NB4 (cell line): ENCODE results near the gene FHIT.

Experiments used
- MYC ChIP-seq: IDR thresholded peaks from 2 replicates; pipeline ENCODE4 v1.6.1; 2011; ENCODE audit warnings: low read depth, low read length
- POLR2A ChIP-seq: IDR thresholded peaks from 2 replicates; pipeline ENCODE4 v1.6.1; 2011; ENCODE audit warnings: mild to moderate bottlenecking; ENCODE audit not compliant: insufficient read length; ENCODE audit errors: extremely low read depth
- TF ChIP-seq, protein P1 (sequence below): IDR thresholded peaks from one replicate; pipeline ENCODE4 v1.5.1; 2012; ENCODE audit warnings: low read depth, low read length
- TF ChIP-seq, protein P2 (sequence below): IDR thresholded peaks from 2 replicates; pipeline ENCODE4 v1.6.1; 2011; ENCODE audit warnings: low read depth, low read length

DNA sequence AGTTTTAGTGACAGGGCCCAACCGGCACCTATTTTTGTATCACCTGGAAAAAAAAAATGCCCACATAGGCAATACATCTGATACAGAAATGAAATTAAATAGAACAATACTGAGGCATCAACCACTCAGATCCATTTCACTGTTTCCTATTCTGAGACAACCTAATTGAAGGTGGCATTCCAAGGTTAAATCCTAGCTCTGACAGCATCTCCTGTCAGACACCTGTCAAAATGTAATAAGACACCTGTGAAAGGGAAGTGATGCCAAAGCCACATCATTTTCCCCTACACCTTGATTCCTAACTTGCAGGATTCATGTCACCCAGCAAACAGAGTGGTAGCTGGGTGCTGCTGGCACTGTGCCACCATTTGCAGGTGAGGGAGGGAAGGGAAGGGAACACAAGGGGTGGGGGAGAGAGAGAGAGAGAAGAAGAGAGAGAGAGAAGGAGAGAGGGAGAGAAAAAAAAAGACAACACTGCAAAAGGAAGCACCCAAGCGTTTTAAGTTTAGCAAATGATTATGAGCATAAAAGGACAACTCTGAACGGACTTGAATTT lies 1156.8 kb downstream of the FHIT start:
- TF ChIP-seq MYC (no peak), POLR2A (no peak)
- TF ChIP-seq, protein P1, sequence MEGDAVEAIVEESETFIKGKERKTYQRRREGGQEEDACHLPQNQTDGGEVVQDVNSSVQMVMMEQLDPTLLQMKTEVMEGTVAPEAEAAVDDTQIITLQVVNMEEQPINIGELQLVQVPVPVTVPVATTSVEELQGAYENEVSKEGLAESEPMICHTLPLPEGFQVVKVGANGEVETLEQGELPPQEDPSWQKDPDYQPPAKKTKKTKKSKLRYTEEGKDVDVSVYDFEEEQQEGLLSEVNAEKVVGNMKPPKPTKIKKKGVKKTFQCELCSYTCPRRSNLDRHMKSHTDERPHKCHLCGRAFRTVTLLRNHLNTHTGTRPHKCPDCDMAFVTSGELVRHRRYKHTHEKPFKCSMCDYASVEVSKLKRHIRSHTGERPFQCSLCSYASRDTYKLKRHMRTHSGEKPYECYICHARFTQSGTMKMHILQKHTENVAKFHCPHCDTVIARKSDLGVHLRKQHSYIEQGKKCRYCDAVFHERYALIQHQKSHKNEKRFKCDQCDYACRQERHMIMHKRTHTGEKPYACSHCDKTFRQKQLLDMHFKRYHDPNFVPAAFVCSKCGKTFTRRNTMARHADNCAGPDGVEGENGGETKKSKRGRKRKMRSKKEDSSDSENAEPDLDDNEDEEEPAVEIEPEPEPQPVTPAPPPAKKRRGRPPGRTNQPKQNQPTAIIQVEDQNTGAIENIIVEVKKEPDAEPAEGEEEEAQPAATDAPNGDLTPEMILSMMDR: no peak
- TF ChIP-seq, protein P2, sequence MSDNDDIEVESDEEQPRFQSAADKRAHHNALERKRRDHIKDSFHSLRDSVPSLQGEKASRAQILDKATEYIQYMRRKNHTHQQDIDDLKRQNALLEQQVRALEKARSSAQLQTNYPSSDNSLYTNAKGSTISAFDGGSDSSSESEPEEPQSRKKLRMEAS: no peak
